ENCODE data around the gene SMURF1.
"Not testable (repeated sequence)": the region's sequence is repeated elsewhere in the genome, so short reads cannot be mapped to it uniquely, and the experiment has no call there.

The SMURF1 gene

GRCh38 chr7:99120916-99121315, 23.0 kb downstream of the SMURF1 start:
- DNase-seq: no peak

GRCh38 chr7:99120501-99120900, 23.4 kb downstream of the SMURF1 start:
- DNase-seq: peak; percentile 80

- peak; percentile 49 for DNase-seq
Measured at GRCh38 chr7:99118077-99118476, 25.8 kb downstream of the SMURF1 start.

DNA sequence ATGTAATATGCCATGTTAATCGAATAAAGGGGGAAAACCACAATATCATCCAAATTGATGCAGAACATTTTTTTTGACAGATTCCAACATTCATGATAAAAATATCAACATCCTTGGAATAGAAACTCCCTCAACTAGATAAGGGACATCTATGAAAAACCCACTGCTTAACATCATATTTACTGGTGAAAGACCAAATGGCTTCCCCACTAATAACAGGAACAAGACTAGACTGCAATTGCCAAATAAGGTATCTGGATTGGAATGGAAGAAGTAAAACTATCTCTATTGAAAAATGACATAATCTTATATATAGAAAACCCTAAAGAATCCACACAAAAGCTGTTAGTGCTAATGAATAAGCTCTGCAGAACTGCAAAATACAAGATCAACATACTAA, 27.8 kb downstream of the SMURF1 start:
- peak; percentile 78 for DNase-seq

DNA sequence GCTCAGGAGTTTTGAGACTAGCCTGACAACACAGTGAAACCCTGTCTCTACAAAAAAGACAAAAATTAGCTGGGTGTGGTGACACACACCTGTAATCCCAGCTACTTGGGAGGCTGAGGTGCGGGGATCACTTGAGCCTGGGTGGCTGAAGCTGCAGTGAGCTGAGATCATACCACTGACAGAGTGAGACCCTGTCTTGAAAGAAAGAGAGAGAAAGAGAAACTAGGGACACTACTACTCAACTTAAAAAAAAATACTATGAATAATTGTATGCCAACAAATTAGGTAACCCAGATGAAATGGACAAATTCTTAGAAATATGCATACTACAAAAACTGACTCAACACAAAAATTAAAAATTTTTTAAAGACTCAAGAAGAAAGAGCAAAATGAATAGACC, 28.5 kb downstream of the SMURF1 start:
- no peak for DNase-seq

DNA sequence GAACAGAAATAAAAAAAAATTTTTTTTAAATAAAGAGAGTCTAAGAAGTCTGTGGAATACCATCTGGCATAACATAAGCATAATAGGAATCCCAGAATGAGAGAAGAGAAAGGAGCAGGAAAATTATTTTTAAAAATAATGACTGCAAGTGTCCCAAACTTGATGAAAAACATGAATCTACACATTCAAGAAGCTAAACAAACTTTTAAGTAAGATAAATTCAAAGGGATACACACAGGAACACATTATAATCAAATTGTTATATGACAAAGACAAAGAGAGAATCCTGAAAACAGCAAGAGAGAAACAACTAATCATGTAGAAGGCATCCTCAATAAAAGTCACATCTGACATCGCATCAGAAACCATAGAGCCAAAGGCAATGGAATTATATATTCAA, 30.9 kb downstream of the SMURF1 start:
- DNase-seq: no peak

DNA sequence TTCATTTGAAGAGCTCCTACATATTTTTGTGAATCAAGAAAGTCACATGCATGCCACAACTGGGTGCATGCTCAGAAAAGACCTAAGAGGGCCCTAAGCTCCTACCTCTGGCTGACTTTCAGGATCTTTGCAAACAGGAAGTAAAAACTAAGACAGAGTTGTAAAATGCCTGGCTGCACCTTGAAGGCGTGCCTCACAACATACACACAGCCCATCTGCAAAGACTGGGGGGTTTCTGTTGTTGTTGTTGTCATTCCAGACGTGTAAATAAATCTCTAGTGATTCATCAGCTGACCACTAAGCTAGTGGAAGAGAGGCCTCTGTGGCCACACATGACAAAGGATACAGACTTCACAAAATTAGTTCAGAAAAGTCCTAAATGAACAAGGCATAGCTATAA, 31.8 kb downstream of the SMURF1 start:
- DNase-seq: no peak

DNA sequence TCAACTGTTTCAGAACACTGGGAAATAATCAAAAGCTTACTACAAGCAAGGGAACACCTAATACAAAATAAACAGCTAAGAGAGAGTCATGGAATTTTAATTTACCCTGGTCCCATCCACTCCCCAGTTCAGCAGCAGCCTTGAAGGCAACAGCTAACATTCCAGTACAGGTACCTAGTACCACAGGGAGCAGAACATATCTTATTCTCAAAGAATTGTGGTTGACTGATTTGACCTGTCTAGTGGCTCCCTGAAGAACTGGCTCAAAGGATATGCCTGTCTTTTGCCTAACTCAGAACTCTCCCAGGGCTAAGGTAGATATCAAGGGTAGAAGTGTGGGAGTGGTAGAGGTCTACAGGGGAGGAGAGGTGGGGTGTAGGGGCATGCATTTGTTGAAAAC, 32.3 kb downstream of the SMURF1 start:
- no peak for DNase-seq

DNA sequence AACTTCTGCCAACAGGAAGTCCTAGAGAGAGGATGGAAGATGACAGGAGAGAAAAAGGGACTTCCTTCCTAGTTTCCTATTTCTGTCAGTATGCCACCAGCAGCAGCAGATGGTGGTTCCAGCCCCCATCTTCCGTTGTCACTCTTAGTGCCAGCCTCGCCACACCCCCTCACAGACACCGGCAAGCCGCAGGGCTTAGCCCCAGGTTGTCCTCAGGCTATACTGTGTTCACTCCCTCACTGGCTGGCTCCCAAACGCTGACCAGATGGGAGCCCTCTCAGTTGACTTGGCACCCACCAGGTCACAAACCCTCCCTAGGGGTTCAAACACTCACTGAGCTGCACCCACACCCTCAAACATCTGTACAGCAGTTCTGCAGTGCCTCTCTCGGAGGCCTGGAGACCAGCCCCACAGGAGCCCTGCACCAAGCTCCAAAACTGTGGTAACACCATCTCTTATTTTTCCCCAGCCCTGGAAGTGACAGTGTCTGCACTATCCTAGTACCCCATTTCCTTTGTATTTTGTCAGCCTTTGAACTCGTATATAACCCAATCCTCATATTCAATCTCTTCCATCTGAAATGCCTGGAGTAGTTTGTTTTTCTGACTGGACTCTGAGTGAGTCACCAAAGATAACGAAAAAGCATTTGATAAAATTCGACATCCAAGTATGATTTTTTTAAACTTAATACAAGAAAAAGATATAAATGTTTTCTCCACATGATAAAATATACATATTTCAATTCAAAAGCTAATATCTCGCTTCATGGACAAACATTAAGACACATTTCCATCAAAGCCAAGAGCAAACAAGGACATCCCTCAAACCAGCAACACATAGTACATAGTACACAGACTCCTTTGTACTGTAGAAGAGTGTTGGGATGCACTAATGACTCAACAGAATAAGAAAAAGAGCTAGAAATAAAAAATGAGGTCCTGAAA, 34.5 kb downstream of the SMURF1 start:
- DNase-seq: no peak

- DNase-seq: no peak
Measured at GRCh38 chr7:99108613-99109012, 35.3 kb downstream of the SMURF1 start.

- no peak for DNase-seq
Measured at GRCh38 chr7:99106821-99107241, 37.1 kb downstream of the SMURF1 start.

GRCh38 chr7:99106411-99106810, 37.5 kb downstream of the SMURF1 start:
- DNase-seq: no peak

GRCh38 chr7:99105756-99106155, 38.2 kb downstream of the SMURF1 start:
- no peak for DNase-seq

DNA sequence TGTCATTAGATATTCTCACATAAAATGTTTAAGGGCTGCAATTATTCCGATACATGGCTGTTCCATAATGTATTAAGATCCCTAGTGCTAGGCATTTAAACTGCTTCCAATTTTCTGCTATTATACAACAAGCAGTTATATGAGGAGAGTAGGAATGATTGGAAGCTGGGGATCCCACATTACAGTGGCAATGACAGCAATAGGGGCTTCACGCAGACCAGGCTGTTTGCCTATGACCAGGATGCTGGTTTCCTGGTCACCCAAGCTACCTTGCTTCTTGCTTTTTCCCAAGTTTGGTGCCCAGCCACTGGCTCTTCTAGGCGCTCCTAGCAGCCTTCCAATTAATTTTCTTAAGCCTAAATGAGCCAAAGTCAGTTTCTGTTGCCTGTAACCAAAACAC, 39.3 kb downstream of the SMURF1 start:
- no peak for DNase-seq

DNA sequence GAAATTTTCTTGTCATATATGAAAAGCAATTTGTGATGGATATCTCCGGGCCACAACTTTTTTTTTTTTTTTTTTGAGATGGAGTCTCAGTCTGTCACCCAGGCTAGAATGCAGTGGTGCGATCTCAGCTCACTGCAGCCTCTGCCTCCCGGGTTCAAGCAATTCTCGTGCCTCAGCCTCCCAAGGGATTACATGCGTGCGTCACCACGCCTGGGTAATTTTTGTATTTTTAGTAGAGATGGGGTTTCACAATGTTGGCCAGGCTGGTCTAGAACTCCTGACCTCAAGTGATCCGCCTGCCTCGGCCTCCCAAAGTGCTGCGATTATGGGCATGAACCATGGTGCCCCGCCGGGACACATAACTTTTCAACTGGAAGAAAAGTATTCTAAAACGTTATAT, 40.1 kb downstream of the SMURF1 start:
- not testable (repeated sequence) for DNase-seq

- DNase-seq: peak; percentile 29
Measured at GRCh38 chr7:99102809-99103690, 40.9 kb downstream of the SMURF1 start.

GRCh38 chr7:99102361-99102760, 41.5 kb downstream of the SMURF1 start:
- DNase-seq: no peak

DNA sequence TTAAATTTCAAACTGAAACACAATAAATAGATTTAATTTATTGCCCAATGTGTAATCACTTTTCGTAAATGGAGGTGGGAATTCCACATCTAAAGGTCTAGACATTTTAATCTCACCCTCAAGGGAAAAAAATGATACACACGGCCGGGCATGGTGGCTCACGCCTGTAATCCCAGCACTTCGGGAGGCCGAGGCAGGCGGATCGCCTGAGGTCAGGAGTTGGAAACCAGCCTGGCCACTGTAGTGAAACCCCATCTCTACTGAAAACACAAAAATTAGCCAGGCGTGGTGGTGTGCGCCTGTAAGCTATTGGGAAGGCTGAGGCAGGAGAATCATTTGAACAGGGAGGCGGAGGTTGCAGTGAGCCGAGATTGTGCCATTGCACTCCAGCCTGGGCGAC, 42.4 kb downstream of the SMURF1 start:
- DNase-seq: not testable (repeated sequence)

DNA sequence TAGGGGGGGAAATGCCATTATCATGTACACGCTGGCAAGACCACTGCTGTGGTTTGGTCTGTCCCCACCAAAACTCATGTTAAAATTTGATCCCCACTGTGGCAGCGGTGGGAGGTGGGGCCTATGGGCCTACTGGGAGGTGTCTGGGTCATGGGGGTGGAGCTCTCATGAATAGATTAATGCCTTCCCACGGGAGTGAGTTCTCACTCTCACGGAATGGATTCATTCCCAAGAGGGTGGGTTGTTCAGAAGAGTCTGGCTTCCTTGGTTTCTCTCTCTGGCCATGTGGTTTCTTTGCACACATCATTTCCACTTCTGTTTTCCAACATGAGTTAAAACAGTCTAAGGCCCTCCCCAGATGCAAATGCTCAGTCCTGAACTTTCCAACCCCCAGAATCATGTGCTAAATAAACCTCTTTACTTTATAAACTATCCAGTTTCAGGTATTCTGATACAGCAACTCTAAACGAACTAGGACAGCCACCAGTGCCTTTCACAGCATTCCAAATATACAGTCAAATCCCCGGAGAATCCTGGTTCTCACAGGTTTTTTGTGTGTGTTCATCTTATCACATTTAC, 44.3 kb downstream of the SMURF1 start:
- DNase-seq: no peak

DNA sequence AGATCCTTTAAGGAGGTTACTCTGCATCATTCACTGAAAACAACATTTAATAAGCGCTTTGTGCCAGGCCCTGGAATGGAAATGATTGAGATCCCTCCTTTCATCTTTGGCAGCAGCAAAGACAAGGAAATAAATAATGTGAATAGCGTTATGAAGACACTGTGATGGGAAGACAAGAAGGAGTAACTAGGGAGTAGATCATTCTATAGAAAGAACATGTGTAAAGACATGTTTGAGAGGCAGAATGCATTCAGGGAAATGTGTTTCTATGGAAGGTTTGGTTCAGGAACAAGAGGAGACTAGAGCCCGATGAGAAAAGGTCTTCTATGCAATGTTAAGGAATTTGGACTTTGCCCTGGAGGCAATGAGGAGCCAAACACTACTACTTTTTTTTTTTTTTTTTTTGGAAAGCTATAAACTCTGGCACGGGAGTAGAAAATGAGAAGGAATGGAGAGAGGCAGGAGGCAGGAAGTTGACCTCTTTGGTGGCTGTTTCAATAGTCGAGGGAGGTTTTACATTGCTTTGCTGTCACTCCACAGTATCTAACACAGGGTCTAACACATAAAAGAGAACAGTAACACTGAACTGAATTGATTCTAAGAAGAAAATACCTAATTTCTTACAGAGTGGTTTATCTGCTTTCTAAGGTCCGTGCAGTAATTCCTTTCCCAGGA, 44.9 kb downstream of the SMURF1 start:
- DNase-seq: no peak

- no peak for DNase-seq
Measured at GRCh38 chr7:99098286-99098823, 45.6 kb downstream of the SMURF1 start.

DNA sequence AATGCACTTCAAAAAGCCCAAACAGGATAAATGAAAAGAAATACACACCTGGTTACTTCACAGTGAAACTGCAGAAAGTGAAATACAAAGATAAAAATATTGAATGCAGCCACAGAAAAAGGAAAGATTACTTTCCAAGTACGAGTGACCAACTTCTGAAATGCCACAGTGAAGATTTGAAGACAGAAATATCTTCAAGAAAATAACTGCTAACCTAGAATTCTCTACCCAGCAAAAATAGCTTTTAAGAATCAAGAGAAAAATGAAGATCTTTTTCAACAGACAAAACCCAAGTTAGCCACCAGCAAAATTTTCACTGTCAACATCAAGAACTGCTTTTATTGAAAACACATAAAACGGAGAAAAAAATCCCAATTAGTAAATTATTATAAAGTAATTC, 46.2 kb downstream of the SMURF1 start:
- no peak for DNase-seq

All from inflammatory macrophage treated with lipopolysaccharide for 4 hours (primary cell).